ENCODE data around the gene FREY1. TPM values are rescaled to one million over a fixed set of nuclear protein-coding genes. Genes with fewer than 3 reads are reported as not detected.

FREY1 gene
- total and polyA plus RNA-seq, 9 of the 15 experiments (the other 6 are each of a cell fraction or from before 2014, with no cell fraction given), result 0.25 to 1.5 (median 1.1) TPM; not detected in 5

- DNase-seq (ENCODE audit: extremely low read depth in 1 of 4, low spot score in 3 of 4) (no peak), ATAC-seq (no peak), FAIRE-seq (no peak)
- no TSS peak for BruUV-seq (replicated peaks)
- H3K9me1 ChIP-seq (ENCODE audit: control insufficient read depth, insufficient read depth, low read length), result no peaks in the 10 kb centered on the region
- peaks cover 0 to 4% of the 10 kb centered on the region in 2 experiments; a peak in 1 of 5 replicates for H3K4me1 ChIP-seq (replicated peaks in 1 of 2; ENCODE audit: control insufficient read depth in 2 of 2, insufficient read depth in 2 of 2, low read length in 2 of 2)
- H3K36me3 ChIP-seq (ENCODE audit: control insufficient read depth, insufficient read depth, low read length), result peaks cover 84% of the 10 kb centered on the region
- H3K9ac ChIP-seq (ENCODE audit: insufficient read depth in 1 of 2, low read depth in 2 of 2, low read length in 2 of 2), result no peak overlapping the region
- no peaks in the 10 kb centered on the region for H3K27me3 ChIP-seq (ENCODE audit: control insufficient read depth in 2 of 2, insufficient read depth in 2 of 2, low read length in 2 of 2)
- no peaks in the 10 kb centered on the region for H3K9me3 ChIP-seq (replicated peaks; ENCODE audit: control insufficient read depth, insufficient read depth, low read depth, low read length)
- in situ Hi-C loops (cut with MboI) (no loop called here), intact Hi-C loops (cut with micrococcal nuclease) (no loop called here)
- no peak overlapping the region for H3K4me2 ChIP-seq (ENCODE audit: insufficient read depth, low read length)
- H3K4me3 ChIP-seq, result no peak overlapping the region
- no peaks in the 10 kb centered on the region for H4K20me1 ChIP-seq (replicated peaks; ENCODE audit: control insufficient read depth, insufficient read depth, low read length)
- peaks cover 10% of the 10 kb centered on the region; the same call in 2 of the 3 replicates for H3K79me2 ChIP-seq (ENCODE audit: control insufficient read depth, insufficient read depth, low read length)
- ChIA-PET CTCF (ENCODE audit: low intra/inter-chr PET ratio) (no interaction called here), POLR2A (interaction anchor here (0.8 kb wide), 1 partner anchor 145 kb away, joined by 3 read pairs; no protein-coding TSS in a partner anchor)
- no peak overlapping the region for H3K27ac ChIP-seq (ENCODE audit: extremely low read depth, low read depth, low read length)
- WGBS (ENCODE audit: insufficient coverage, low coverage, missing lambda C conversion rate), result 87% methylated on average over 5 of the region's 5 CpGs
- H2AFZ ChIP-seq (ENCODE audit: low read depth, low read length), result no peak overlapping the region
- no peak for TF ChIP-seq KAT7 (CRISPR knock-in tag; IDR thresholded peaks at IDR 0.05; ENCODE audit: borderline replicate concordance)
- no peak for TF ChIP-seq ZNF696 (CRISPR knock-in tag; conservative IDR thresholded peaks at IDR 0.05)
- no peak for TF ChIP-seq ZNF12 (CRISPR knock-in tag; IDR thresholded peaks at IDR 0.05)
- TF ChIP-seq ZNF316 (IDR thresholded peaks at IDR 0.05), result no peak
- TF ChIP-seq BCLAF1 (IDR thresholded peaks at IDR 0.05; ENCODE audit: borderline replicate concordance in 1 of 2, control insufficient read depth in 1 of 2, low read depth in 2 of 2, low read length in 1 of 2), result no peak
- no peak for TF ChIP-seq ATF3 (IDR thresholded peaks at IDR 0.05)
- TF ChIP-seq ATF3 (CRISPR knock-in tag; conservative IDR thresholded peaks at IDR 0.05), result no peak
- TF ChIP-seq REST (IDR thresholded peaks at IDR 0.05; ENCODE audit: borderline replicate concordance), result no peak
- TF ChIP-seq REST (CRISPR knock-in tag; IDR thresholded peaks at IDR 0.05; ENCODE audit: low read depth), result no peak
- TF ChIP-seq FOXK2 (conservative IDR thresholded peaks at IDR 0.05 in 1 of 2, IDR thresholded peaks at IDR 0.05 in 1 of 2; ENCODE audit: low read depth in 2 of 2), result no peak
Observed at GRCh38 chr11:45858751-45859398, 48.2 kb downstream of the FREY1 start.

All from K562 (cell line).